ENCODE data around the gene SYDE2. TPM values are rescaled to one million over a fixed set of nuclear protein-coding genes. Genes with fewer than 3 reads are reported as not detected.

The SYDE2 gene
- total and polyA plus RNA-seq, 2 experiments from 2014 or later, result 5.8 to 20.1 TPM

- Histone ChIP-seq H4K20me1 (replicated peaks; ENCODE audit: insufficient read depth) (no peaks in the 10 kb centered on the region), H3K4me3 (no peak overlapping the region), H3F3A (replicated peaks; ENCODE audit: low read depth) (no peaks in the 10 kb centered on the region), H3K36me3 (ENCODE audit: insufficient read depth) (no peaks in the 10 kb centered on the region), H3K4me2 (no peak overlapping the region), H2AFZ (no peak overlapping the region), H3K27me3 (ENCODE audit: insufficient read depth) (no peaks in the 10 kb centered on the region), H3K4me1 (ENCODE audit: insufficient read depth) (peaks cover 10% of the 10 kb centered on the region), H3K79me2 (replicated peaks; ENCODE audit: insufficient read depth) (no peaks in the 10 kb centered on the region), H3K27ac (ENCODE audit: low read depth) (no peak overlapping the region), H3K9me2 (ENCODE audit: insufficient read depth) (no peaks in the 10 kb centered on the region)
- peaks cover 12% of the 10 kb centered on the region for H3K4me1 Mint-ChIP-seq
- ATAC-seq (no peak), DNase-seq (ENCODE audit: low spot score) (no peak)
- no peaks in the 10 kb centered on the region for H3K9me3 Mint-ChIP-seq
- H3K27ac Mint-ChIP-seq, result no peak overlapping the region
- TF ChIP-seq ZNF331 (CRISPR knock-in tag; IDR thresholded peaks at IDR 0.05; ENCODE audit: low read depth) (no peak), EZH2 (IDR thresholded peaks at IDR 0.05; ENCODE audit: low read depth, unreplicated experiment) (no peak), NANOG (IDR thresholded peaks at IDR 0.05; ENCODE audit: borderline replicate concordance) (no peak), ETS1 (IDR thresholded peaks at IDR 0.05) (no peak), JUNB (IDR thresholded peaks at IDR 0.05; ENCODE audit: unreplicated experiment) (no peak), EZH2phosphoT487 (IDR thresholded peaks at IDR 0.05; ENCODE audit: unreplicated experiment) (no peak), CREB1 (CRISPR knock-in tag; IDR thresholded peaks at IDR 0.05; ENCODE audit: low read depth) (no peak), ZNF114 (CRISPR knock-in tag; IDR thresholded peaks at IDR 0.05) (no peak), POLR2AphosphoS5 (IDR thresholded peaks at IDR 0.05; ENCODE audit: low read depth) (no peak), STAT1 (IDR thresholded peaks at IDR 0.05; ENCODE audit: unreplicated experiment) (no peak)
- TF ChIP-seq, protein P1, sequence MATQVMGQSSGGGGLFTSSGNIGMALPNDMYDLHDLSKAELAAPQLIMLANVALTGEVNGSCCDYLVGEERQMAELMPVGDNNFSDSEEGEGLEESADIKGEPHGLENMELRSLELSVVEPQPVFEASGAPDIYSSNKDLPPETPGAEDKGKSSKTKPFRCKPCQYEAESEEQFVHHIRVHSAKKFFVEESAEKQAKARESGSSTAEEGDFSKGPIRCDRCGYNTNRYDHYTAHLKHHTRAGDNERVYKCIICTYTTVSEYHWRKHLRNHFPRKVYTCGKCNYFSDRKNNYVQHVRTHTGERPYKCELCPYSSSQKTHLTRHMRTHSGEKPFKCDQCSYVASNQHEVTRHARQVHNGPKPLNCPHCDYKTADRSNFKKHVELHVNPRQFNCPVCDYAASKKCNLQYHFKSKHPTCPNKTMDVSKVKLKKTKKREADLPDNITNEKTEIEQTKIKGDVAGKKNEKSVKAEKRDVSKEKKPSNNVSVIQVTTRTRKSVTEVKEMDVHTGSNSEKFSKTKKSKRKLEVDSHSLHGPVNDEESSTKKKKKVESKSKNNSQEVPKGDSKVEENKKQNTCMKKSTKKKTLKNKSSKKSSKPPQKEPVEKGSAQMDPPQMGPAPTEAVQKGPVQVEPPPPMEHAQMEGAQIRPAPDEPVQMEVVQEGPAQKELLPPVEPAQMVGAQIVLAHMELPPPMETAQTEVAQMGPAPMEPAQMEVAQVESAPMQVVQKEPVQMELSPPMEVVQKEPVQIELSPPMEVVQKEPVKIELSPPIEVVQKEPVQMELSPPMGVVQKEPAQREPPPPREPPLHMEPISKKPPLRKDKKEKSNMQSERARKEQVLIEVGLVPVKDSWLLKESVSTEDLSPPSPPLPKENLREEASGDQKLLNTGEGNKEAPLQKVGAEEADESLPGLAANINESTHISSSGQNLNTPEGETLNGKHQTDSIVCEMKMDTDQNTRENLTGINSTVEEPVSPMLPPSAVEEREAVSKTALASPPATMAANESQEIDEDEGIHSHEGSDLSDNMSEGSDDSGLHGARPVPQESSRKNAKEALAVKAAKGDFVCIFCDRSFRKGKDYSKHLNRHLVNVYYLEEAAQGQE (IDR thresholded peaks at IDR 0.05; ENCODE audit: unreplicated experiment), result no peak
- TF ChIP-seq, protein P2, sequence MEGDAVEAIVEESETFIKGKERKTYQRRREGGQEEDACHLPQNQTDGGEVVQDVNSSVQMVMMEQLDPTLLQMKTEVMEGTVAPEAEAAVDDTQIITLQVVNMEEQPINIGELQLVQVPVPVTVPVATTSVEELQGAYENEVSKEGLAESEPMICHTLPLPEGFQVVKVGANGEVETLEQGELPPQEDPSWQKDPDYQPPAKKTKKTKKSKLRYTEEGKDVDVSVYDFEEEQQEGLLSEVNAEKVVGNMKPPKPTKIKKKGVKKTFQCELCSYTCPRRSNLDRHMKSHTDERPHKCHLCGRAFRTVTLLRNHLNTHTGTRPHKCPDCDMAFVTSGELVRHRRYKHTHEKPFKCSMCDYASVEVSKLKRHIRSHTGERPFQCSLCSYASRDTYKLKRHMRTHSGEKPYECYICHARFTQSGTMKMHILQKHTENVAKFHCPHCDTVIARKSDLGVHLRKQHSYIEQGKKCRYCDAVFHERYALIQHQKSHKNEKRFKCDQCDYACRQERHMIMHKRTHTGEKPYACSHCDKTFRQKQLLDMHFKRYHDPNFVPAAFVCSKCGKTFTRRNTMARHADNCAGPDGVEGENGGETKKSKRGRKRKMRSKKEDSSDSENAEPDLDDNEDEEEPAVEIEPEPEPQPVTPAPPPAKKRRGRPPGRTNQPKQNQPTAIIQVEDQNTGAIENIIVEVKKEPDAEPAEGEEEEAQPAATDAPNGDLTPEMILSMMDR (conservative IDR thresholded peaks at IDR 0.05; ENCODE audit: low read depth in 2 of 2), result no peak
- TF ChIP-seq, protein P3, sequence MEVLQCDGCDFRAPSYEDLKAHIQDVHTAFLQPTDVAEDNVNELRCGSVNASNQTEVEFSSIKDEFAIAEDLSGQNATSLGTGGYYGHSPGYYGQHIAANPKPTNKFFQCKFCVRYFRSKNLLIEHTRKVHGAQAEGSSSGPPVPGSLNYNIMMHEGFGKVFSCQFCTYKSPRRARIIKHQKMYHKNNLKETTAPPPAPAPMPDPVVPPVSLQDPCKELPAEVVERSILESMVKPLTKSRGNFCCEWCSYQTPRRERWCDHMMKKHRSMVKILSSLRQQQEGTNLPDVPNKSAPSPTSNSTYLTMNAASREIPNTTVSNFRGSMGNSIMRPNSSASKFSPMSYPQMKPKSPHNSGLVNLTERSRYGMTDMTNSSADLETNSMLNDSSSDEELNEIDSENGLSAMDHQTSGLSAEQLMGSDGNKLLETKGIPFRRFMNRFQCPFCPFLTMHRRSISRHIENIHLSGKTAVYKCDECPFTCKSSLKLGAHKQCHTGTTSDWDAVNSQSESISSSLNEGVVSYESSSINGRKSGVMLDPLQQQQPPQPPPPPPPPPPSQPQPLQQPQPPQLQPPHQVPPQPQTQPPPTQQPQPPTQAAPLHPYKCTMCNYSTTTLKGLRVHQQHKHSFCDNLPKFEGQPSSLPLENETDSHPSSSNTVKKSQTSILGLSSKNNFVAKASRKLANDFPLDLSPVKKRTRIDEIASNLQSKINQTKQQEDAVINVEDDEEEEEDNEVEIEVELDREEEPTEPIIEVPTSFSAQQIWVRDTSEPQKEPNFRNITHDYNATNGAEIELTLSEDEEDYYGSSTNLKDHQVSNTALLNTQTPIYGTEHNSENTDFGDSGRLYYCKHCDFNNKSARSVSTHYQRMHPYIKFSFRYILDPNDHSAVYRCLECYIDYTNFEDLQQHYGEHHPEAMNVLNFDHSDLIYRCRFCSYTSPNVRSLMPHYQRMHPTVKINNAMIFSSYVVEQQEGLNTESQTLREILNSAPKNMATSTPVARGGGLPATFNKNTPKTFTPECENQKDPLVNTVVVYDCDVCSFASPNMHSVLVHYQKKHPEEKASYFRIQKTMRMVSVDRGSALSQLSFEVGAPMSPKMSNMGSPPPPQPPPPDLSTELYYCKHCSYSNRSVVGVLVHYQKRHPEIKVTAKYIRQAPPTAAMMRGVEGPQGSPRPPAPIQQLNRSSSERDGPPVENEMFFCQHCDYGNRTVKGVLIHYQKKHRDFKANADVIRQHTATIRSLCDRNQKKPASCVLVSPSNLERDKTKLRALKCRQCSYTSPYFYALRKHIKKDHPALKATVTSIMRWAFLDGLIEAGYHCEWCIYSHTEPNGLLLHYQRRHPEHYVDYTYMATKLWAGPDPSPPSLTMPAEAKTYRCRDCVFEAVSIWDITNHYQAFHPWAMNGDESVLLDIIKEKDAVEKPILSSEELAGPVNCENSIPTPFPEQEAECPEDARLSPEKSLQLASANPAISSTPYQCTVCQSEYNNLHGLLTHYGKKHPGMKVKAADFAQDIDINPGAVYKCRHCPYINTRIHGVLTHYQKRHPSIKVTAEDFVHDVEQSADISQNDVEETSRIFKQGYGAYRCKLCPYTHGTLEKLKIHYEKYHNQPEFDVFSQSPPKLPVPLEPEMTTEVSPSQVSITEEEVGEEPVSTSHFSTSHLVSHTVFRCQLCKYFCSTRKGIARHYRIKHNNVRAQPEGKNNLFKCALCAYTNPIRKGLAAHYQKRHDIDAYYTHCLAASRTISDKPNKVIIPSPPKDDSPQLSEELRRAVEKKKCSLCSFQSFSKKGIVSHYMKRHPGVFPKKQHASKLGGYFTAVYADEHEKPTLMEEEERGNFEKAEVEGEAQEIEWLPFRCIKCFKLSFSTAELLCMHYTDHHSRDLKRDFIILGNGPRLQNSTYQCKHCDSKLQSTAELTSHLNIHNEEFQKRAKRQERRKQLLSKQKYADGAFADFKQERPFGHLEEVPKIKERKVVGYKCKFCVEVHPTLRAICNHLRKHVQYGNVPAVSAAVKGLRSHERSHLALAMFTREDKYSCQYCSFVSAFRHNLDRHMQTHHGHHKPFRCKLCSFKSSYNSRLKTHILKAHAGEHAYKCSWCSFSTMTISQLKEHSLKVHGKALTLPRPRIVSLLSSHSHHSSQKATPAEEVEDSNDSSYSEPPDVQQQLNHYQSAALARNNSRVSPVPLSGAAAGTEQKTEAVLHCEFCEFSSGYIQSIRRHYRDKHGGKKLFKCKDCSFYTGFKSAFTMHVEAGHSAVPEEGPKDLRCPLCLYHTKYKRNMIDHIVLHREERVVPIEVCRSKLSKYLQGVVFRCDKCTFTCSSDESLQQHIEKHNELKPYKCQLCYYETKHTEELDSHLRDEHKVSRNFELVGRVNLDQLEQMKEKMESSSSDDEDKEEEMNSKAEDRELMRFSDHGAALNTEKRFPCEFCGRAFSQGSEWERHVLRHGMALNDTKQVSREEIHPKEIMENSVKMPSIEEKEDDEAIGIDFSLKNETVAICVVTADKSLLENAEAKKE (CRISPR knock-in tag; IDR thresholded peaks at IDR 0.05), result no peak
- no peak overlapping the region for H3K4me3 Mint-ChIP-seq
- H3K27me3 Mint-ChIP-seq (ENCODE audit: insufficient read depth, low read depth, poor library complexity), result peaks cover 4% of the 10 kb centered on the region
- no peaks in the 10 kb centered on the region for H3K36me3 Mint-ChIP-seq (ENCODE audit: low read depth)
Observed at GRCh38 chr1:85118751-85119150, 82.1 kb downstream of the SYDE2 start.

All from GM23338 (cell line).